GM10847 (cell line): Measurements from ENCODE around the gene FRK.

Source experiments
- POLR2A ChIP-seq: IDR thresholded peaks from 2 replicates; pipeline ENCODE4 v1.6.1; 2011; ENCODE audit not compliant: insufficient read length; ENCODE audit errors: extremely low read depth

FRK gene

GRCh38 chr6:115945812-115946211 lies 114.9 kb downstream of the FRK start:
- no peak for TF ChIP-seq POLR2A

DNA sequence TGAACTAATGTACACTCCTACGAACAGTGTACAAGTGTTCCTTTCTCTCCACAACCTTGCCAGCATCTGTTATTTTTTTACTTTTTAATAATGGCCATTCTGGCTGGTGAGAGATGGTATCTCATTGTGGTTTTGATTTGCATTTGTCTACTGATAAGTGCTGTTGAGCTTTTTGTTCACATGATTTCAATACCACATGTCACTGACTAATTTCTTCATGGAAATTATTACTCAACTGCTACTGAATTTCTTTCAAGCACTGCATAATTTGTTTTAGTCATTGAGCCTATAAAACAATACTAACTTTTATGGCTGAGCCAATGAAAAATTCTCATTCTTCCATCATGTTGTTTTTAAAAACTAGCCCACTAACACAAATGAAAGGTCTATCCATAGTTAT lies 115.4 kb downstream of the FRK start:
- TF ChIP-seq POLR2A, result no peak

- TF ChIP-seq POLR2A, result no peak
Observed at GRCh38 chr6:115935361-115935760, 125.3 kb downstream of the FRK start.

DNA sequence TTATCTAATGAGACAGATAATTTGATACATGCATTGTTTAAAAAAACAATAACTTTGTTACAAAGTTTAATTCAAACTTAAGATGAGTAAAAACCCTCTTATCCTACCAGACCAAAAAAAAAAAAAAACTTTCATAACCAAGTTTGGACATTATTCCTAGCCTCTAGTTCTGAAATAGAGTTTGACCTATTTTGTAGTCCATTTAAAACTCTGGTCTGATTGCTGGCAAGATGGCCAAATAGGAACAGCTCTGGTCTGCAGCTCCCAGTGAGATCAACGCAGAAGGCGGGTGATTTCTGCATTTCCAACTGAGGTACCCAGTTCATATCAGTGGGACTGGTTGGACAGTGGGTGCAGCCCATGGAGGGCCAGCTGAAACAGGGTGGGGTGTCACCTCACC lies 125.9 kb downstream of the FRK start:
- TF ChIP-seq POLR2A, result no peak

- no peak for TF ChIP-seq POLR2A
Observed at GRCh38 chr6:115934145-115934544, 126.5 kb downstream of the FRK start.

DNA sequence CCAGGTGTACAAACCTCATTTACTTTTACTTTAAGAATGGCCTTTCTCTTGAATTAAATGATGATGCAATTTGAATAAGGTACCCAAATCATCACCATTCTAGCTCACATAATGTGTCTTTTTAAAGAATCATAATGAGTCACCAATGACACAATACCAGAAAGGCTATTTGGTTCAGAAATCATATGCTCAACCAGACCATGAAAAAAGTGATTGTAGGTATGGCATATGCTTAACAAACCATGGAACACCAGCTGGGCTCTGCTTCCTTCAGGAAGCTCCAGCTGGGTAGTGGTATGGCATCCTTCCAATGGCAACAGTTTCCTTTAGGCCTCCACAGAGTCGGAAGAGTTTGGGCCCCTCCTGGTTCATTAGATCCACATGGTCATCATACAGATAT lies 128.2 kb downstream of the FRK start:
- TF ChIP-seq POLR2A, result no peak

DNA sequence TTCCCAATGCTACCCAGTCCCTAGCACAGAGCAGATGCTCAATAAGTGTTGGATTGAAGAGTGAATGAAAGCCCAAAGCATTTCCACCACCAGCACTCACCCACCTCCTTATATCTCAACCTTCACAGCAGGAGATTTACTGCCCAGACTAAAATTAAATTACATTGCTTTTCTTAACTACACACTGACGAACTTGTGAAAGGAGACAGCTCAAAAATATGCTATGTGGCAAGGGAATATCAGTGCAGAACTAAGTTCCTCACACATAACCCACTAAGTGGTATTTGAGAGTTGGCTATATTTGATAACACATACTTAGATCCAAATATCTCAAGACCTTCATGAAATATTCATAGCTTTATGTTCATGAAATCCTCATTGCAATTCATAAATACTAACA lies 137.7 kb downstream of the FRK start:
- TF ChIP-seq POLR2A, result no peak

DNA sequence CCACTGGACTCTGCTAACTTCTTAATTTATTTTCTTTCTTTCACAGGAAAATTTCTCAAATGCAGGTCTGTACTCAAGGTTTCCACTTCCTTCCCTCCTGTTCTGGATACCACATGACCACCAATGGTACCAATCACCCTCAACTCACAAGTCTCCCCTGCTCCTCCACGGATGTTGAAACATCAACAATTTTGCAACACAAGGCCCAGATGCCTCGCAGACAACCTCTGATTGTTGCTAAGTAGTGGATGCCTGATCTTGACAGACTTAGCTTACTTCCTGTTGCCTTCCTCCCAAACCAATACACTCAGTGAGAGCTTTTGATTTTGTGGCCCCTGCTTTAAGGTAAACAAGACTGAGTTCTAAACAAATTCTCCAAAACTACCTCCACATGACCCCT lies 146.6 kb downstream of the FRK start:
- TF ChIP-seq POLR2A, result no peak

GRCh38 chr6:115909923-115910546 lies 150.7 kb downstream of the FRK start:
- TF ChIP-seq POLR2A, result no peak

- no peak for TF ChIP-seq POLR2A
Observed at GRCh38 chr6:115908906-115909559, 151.7 kb downstream of the FRK start.

GRCh38 chr6:115905471-115905870 lies 155.2 kb downstream of the FRK start:
- TF ChIP-seq POLR2A, result no peak

DNA sequence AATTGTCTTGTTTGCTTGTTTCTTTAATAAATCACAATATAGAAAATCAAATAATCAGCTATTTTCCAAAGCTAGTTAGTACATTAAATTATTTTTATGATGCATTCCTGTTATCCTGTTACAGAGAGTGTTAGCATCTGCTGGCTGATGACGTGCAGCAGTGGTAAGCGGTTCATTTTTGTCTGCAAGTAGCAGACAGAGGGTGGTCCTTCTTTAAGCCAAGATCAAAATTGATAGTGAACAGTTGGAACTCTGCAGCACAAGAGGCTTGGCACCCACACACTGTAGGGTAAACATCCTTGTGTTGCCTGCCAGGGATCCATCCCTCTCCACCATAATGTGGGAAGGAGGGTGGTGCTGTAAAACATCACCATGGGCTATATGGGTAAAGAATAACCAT lies 158.3 kb downstream of the FRK start:
- no peak for TF ChIP-seq POLR2A

DNA sequence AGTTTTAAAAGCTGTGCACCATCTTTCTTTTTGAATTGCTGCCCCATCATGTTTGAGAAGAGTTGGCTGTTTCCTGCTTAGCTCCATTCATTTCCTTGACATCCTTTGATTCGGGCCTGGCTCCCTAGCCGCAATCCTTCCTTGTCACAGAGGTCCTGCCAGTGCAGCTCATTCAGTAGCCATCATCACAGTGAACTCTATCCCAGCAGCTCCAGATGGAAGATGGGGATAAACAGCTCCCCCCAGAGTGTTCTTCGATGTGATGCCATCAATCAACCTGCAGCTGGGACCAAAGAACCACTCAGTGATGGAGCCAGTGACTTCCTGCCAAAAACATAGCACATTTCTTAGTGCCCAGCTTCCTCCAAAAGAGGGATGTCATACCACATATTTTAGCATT lies 158.8 kb downstream of the FRK start:
- TF ChIP-seq POLR2A, result no peak

DNA sequence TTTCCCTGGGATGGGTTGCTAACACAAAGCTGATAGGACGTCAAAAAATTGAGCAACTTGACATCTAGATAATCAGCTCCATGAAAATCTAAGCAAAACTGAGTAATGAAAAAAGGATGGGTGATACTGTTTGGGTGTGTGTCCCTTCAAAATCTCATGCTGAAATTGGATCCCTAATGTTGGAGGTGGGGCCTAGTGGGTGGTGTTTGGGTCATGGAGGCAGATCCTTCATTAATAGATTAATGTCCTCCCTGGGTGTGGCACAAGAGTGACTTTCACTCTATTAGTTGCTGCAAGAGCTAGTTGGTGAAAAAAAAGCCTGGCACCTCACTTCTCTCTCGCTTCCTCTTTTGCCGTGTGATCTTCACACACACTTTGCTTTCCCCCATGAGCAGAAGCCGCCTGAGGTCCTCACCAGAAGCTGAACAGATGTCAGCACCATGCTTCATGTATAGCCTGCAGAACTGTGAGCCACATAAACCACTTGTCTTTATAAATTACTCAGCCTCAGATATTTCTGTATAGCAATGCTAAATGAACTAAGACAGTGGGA lies 160.9 kb downstream of the FRK start:
- no peak for TF ChIP-seq POLR2A

- TF ChIP-seq POLR2A, result no peak
Observed at GRCh38 chr6:115898246-115898645, 162.4 kb downstream of the FRK start.

DNA sequence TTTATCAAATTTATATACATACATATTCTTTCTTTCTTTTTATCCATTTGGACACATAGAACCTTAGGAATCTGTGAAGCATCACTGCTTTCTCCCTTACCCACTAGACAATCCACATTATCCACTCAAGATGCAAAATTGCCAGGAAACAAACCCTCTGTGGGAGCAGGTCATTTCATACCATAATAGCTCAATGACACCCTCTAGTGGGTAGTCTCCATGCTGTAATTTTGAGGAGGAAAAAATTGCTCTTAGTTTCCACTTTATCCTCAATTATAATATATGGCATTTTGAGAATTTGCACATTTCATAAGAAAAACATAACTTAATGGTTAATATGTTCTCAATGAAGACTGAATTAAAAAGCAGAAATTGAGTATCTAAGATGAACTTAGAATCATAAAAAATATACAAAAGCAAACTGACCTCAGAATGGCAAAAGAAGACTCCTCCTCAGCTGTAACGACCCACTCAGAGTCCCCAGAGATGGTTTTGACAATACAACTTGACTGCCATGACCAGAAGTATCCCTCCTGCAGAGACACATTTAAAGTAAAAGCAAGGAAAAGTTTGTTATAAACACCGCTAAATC lies 164.1 kb downstream of the FRK start:
- TF ChIP-seq POLR2A, result no peak

GRCh38 chr6:115894426-115894992 lies 166.2 kb downstream of the FRK start:
- TF ChIP-seq POLR2A, result no peak

DNA sequence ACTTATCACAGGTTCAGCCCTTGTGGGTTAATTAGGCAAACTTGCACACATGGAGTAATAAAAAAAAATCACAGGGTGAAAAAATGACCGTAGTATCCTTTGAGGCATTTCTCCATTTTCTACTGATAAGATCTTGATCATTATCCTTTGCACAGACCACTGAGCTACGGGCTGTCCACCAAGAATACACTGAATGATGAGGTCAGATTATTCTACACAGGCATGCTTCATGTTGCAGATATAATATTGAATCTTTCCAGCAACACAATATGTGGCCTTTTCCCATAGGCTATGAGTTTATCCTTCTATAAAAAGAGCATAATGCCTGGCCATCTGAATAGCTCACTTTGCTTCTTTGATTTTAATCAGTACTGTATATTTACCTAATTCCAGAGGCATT lies 168.9 kb downstream of the FRK start:
- TF ChIP-seq POLR2A, result no peak
